Thoracic aorta (tissue), 2 donors: ENCODE data around the gene SMIM1. TPM values are rescaled to one million over a fixed set of nuclear protein-coding genes. Genes with fewer than 3 reads are reported as not detected.

Experiments
- ATAC-seq: fragments of 150-250 bp; one replicate; pipeline ENCODE4 v1.8.0; 2017; ENCODE audit warnings: low read depth; ENCODE audit not compliant: insufficient number of reproducible peaks, low FRiP score
- DNase-seq: peaks from one replicate; pipeline ENCODE4 v3.0.0-alpha.2; 2020; ENCODE audit warnings: low spot score
- H3K27ac ChIP-seq, 2 donors: fragments of 200-600 bp; sonication (generic); 1 replicate in 1 of 2; 2 replicates in 1 of 2; pipeline ENCODE4 v1.5.1; 2016; ENCODE audit warnings: mild to moderate bottlenecking in 2 of 2, moderate library complexity in 2 of 2
- H3K27me3 ChIP-seq: fragments of 200-600 bp; sonication (generic); replicated peaks from 2 replicates; pipeline ENCODE4 v1.6.0; 2016; ENCODE audit warnings: mild to moderate bottlenecking; ENCODE audit not compliant: insufficient read depth
- H3K36me3 ChIP-seq: fragments of 200-600 bp; sonication (generic); one replicate; pipeline ENCODE4 v1.5.1; 2016
- H3K4me1 ChIP-seq, 2 donors: fragments of 200-600 bp; sonication (generic); 1 replicate in 1 of 2; 2 replicates in 1 of 2; pipeline versions ENCODE4 v1.5.1 to v1.6.0; 2016; ENCODE audit warnings: low read depth in 2 of 2, mild to moderate bottlenecking in 1 of 2; ENCODE audit not compliant: control insufficient read depth in 1 of 2
- H3K4me3 ChIP-seq: fragments of 200-600 bp; sonication (generic); 2 replicates; pipeline ENCODE4 v1.5.1; 2016; ENCODE audit warnings: mild to moderate bottlenecking
- H3K9me3 ChIP-seq: fragments of 200-600 bp; sonication (generic); 2 replicates; pipeline ENCODE4 v1.5.1; 2016
- total RNA-seq, 2 donors: library from RNA; depleted of rRNA; stranded (reverse); fragments of >200 nt; gene quantifications; one replicate each; pipeline versions ENCODE4 v1.1.0 to v1.2.3, GENCODE V29; 2016
- TF ChIP-seq, protein P1 (sequence below): fragments of 200-600 bp; sonication (generic); IDR thresholded peaks from one replicate; pipeline ENCODE4 v1.5.1; 2019; ENCODE audit warnings: antibody characterized with exemption

The SMIM1 gene
- total RNA-seq, 2 donors from 2014 or later, result 2.6 to 4.6 TPM

DNA sequence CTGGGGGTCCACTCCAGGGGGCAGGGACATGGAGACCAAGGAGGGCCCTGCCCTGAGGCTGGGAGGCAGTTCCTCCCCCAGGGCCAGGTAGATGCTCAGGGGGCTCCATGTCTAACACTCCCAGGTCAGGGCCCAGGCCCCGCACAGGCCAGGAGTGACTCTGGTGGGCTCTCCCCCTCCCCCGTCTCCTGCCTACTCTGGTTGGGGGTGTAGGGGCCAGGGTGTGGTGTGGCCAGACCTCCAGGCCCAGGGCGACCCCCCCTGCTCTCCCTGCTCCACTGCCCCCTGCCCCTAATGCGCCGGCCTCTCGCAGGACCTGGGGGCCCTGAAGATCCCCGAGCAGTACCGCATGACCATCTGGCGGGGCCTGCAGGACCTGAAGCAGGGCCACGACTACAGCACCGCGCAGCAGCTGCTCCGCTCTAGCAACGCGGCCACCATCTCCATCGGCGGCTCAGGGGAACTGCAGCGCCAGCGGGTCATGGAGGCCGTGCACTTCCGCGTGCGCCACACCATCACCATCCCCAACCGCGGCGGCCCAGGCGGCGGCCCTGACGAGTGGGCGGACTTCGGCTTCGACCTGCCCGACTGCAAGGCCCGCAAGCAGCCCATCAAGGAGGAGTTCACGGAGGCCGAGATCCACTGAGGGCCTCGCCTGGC is 40.0 kb upstream of the SMIM1 start:
- H3K9me3 ChIP-seq, result no peaks in the 10 kb centered on the region
- H3K4me1 ChIP-seq, result no peaks in the 10 kb centered on the region
- H3K27me3 ChIP-seq, result no peaks in the 10 kb centered on the region
- TF ChIP-seq, protein P1, sequence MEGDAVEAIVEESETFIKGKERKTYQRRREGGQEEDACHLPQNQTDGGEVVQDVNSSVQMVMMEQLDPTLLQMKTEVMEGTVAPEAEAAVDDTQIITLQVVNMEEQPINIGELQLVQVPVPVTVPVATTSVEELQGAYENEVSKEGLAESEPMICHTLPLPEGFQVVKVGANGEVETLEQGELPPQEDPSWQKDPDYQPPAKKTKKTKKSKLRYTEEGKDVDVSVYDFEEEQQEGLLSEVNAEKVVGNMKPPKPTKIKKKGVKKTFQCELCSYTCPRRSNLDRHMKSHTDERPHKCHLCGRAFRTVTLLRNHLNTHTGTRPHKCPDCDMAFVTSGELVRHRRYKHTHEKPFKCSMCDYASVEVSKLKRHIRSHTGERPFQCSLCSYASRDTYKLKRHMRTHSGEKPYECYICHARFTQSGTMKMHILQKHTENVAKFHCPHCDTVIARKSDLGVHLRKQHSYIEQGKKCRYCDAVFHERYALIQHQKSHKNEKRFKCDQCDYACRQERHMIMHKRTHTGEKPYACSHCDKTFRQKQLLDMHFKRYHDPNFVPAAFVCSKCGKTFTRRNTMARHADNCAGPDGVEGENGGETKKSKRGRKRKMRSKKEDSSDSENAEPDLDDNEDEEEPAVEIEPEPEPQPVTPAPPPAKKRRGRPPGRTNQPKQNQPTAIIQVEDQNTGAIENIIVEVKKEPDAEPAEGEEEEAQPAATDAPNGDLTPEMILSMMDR, result no peak
- no peak overlapping the region for H3K27ac ChIP-seq
- no peak overlapping the region for H3K4me3 ChIP-seq
- H3K36me3 ChIP-seq, result no peaks in the 10 kb centered on the region
- DNase-seq, result no peak
- no peak for ATAC-seq

DNA sequence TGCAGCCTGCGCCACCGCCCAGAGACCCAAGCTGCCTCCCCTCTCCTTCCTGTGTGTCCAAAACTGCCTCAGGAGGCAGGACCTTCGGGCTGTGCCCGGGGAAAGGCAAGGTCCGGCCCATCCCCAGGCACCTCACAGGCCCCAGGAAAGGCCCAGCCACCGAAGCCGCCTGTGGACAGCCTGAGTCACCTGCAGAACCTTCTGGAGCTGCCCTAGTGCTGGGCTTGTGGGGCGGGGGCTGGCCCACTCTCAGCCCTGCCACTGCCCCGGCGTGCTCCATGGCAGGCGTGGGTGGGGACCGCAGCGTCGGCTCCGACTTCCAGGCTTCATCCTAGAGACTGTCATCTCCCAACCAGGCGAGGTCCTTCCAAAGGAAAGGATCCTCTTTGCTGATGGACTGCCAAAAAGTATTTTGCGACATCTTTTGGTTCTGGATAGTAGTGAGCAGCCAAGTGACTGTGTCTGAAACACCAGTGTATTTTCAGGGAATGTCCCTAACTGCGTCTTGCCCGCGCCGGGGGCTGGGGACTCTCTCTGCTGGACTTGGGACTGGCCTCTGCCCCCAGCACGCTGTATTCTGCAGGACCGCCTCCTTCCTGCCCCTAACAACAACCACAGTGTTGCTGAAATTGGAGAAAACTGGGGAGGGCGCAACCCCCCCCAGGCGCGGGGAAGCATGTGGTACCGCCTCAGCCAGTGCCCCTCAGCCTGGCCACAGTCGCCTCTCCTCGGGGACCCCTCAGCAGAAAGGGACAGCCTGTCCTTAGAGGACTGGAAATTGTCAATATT is 39.3 kb upstream of the SMIM1 start:
- ATAC-seq, result no peak

DNA sequence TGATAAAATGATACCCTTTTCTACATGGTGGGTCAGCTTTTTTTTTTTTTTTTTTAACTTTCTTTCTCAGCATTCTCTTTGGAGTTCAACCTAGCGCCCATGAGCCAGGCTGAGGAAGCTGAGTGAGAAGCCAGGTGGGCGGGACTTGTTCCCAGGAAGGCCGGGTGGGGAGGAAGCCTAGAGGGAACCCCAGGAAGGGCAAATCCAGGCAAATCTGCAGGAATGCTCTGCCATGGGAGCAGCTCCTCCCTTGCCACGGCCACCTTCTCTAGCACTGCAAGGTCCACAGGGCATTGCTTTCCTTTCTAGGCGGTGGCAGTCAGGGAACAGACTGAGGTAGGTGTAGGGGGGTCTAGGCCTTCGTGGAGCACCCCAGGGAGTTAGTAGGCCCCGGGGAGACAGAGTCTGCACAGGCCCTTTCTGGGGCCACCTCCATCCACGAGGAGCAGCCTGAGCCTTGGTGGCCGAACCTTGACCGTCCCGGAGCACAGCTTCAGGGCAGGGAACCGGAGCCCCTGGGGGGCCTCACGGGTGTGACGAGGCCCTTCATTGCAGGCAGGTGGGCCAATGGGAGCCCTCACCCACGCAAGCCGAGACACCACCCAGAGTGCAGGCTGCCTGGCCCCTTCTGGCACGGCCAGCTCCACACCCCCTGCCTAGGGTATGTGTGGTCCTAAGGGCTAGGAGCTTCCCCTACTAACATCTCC is 38.5 kb upstream of the SMIM1 start:
- TF ChIP-seq, protein P1, result no peak
- ATAC-seq, result no peak

More for the DNA sequence above, 39.3 kb upstream of the SMIM1 start:
- Histone ChIP-seq H3K27me3 (no peaks in the 10 kb centered on the region), H3K4me3 (no peak overlapping the region), H3K36me3 (peaks cover 3% of the 10 kb centered on the region), H3K27ac (no peak overlapping the region), H3K4me1 (no peaks in the 10 kb centered on the region), H3K9me3 (no peaks in the 10 kb centered on the region)
- DNase-seq, result no peak
- TF ChIP-seq, protein P1, result no peak

DNA sequence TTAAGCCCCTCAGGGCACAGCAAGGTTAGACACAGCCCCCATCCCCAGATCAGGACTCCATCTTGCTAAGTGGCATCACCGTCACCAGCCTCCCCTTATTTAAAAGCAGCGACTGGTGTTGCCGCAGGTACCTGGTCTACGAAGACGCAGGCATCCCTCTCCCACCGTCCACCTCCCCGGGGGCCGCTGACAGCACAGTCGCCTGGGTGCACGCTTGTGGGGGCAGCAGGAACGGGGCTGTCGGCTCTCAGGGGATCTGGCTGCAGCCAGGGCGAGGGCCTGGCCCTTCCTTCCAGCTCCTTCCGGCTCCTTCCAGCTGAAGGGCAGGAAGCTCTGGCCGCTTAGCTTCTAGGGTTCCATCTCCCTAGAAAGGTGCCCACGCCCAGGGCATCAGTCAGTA is 37.9 kb upstream of the SMIM1 start:
- H3K27ac ChIP-seq, result no peak overlapping the region
- H3K9me3 ChIP-seq, result no peaks in the 10 kb centered on the region
- H3K36me3 ChIP-seq, result peaks cover 6% of the 10 kb centered on the region
- no peaks in the 10 kb centered on the region for H3K27me3 ChIP-seq
- no peak overlapping the region for H3K4me3 ChIP-seq
- DNase-seq (no peak), ATAC-seq (no peak)
- TF ChIP-seq, protein P1, result no peak
- no peaks in the 10 kb centered on the region for H3K4me1 ChIP-seq

More for the DNA sequence above, 38.5 kb upstream of the SMIM1 start:
- DNase-seq, result no peak
- H3K36me3 ChIP-seq, result peaks cover 6% of the 10 kb centered on the region
- no peaks in the 10 kb centered on the region for H3K4me1 ChIP-seq
- no peaks in the 10 kb centered on the region for H3K9me3 ChIP-seq
- H3K27me3 ChIP-seq, result no peaks in the 10 kb centered on the region
- no peak overlapping the region for H3K27ac ChIP-seq
- H3K4me3 ChIP-seq, result no peak overlapping the region
